ENCODE data around the gene GALNT2.

DNA sequence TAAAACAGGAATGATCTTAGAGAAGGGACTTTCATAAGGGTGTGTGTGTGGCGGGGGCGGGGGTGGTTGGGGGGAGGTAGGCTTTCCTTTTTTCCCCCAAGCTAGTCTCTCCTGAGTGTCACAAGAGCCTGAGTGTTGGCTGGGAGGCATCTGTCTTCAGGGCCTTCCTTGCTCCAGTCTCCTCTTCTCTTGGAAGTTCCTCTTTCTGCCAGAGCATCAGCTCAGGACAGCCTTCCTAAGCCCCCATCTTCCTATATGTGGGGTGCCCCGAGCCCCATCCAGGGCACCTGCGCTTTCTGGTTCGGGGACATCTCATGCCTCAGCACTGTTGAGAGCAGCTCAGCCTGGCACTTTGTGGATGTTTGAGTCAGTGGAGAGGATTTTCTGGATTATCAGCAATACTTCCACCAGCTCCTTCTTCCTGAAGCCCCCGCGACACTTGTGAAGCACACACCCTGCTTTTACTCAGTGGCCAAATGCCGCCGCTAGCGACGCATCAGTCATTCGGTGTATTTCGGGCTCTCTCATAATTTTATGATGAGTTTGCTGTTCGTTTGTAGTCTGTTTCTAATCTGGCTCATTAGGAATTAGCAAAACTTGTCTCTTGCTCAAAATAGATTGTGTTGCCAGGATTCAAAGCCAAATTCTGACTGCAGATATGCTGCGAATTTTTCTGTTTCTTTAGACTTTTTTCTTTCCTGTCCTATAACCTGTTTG is 61.7 kb downstream of the GALNT2 start:
- TF ChIP-seq, protein P1, sequence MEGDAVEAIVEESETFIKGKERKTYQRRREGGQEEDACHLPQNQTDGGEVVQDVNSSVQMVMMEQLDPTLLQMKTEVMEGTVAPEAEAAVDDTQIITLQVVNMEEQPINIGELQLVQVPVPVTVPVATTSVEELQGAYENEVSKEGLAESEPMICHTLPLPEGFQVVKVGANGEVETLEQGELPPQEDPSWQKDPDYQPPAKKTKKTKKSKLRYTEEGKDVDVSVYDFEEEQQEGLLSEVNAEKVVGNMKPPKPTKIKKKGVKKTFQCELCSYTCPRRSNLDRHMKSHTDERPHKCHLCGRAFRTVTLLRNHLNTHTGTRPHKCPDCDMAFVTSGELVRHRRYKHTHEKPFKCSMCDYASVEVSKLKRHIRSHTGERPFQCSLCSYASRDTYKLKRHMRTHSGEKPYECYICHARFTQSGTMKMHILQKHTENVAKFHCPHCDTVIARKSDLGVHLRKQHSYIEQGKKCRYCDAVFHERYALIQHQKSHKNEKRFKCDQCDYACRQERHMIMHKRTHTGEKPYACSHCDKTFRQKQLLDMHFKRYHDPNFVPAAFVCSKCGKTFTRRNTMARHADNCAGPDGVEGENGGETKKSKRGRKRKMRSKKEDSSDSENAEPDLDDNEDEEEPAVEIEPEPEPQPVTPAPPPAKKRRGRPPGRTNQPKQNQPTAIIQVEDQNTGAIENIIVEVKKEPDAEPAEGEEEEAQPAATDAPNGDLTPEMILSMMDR (IDR thresholded peaks at IDR 0.05; ENCODE audit: low read length) = no peak
- TF ChIP-seq EZH2phosphoT487 (IDR thresholded peaks at IDR 0.05; ENCODE audit: low read length) = no peak
- TF ChIP-seq EZH2 (optimal IDR thresholded peaks at IDR 0.05; ENCODE audit: low read depth, low read length) = no peak

All from MM.1S (cell line).